HS-27A (cell line): Measurements from ENCODE around the gene SMIM28.
A peak's percentile ranks its signal among the peaks of the same experiment; 100 is the strongest.

Source experiments
- DNase-seq: peaks from one replicate; pipeline ENCODE4 v3.0.0-alpha.2; 2012; ENCODE audit warnings: low read depth, missing footprints

The SMIM28 gene

GRCh38 chr6:138374230-138374629 is 3.5 kb upstream of the SMIM28 start:
- DNase-seq = no peak

- no peak for DNase-seq
These were observed 2.9 kb upstream of the SMIM28 start for GRCh38 chr6:138374815-138375214.

GRCh38 chr6:138377042-138377441 is 663 bp upstream of the SMIM28 start:
- no peak for DNase-seq

GRCh38 chr6:138378463-138378862 is 758 bp downstream of the SMIM28 start:
- no peak for DNase-seq

- no peak for DNase-seq
These were observed 5.0 kb downstream of the SMIM28 start for GRCh38 chr6:138382498-138383265.

GRCh38 chr6:138383776-138384175 is 6.1 kb downstream of the SMIM28 start:
- DNase-seq = no peak

- DNase-seq = no peak
These were observed 9.2 kb downstream of the SMIM28 start for GRCh38 chr6:138386897-138387296.

GRCh38 chr6:138387577-138388368 is 10.1 kb downstream of the SMIM28 start:
- no peak for DNase-seq

- DNase-seq = no peak
These were observed 11.8 kb downstream of the SMIM28 start for GRCh38 chr6:138389551-138389950.

- no peak for DNase-seq
These were observed 16.4 kb downstream of the SMIM28 start for GRCh38 chr6:138393871-138394783.

- no peak for DNase-seq
These were observed 19.0 kb downstream of the SMIM28 start for GRCh38 chr6:138396709-138397108.

GRCh38 chr6:138397128-138398122 is 19.7 kb downstream of the SMIM28 start:
- no peak for DNase-seq

- DNase-seq = no peak
These were observed 22.6 kb downstream of the SMIM28 start for GRCh38 chr6:138400326-138400725.

- no peak for DNase-seq
These were observed 24.5 kb downstream of the SMIM28 start for GRCh38 chr6:138401960-138402837.

- DNase-seq = no peak
These were observed 25.1 kb downstream of the SMIM28 start for GRCh38 chr6:138402838-138403187.

- no peak for DNase-seq
These were observed 25.7 kb downstream of the SMIM28 start for GRCh38 chr6:138403324-138403800.

GRCh38 chr6:138403801-138404665 is 26.3 kb downstream of the SMIM28 start, which contains the start of gene HEBP2:
Gene HEBP2 (plus strand): TSS chr6:138404223. CDS start chr6:138404496, 273 bp downstream.
- peak; percentile 71 for DNase-seq

GRCh38 chr6:138404666-138405337 is 27.1 kb downstream of the SMIM28 start:
- no peak for DNase-seq
